ENCODE results near the gene MED13L. TPM values are rescaled to one million over a fixed set of nuclear protein-coding genes. Genes with fewer than 3 reads are reported as not detected.

MED13L gene
- total and polyA plus RNA-seq, 2 of the 8 experiments (the other 6 are each of a cell fraction or from before 2014, with no cell fraction given), result 15.9 to 51.7 TPM

GRCh38 chr12:115944837-115945490 is 332.5 kb downstream of the MED13L start:
- no peak for FAIRE-seq
- no peaks in the 10 kb centered on the region for H3K27me3 ChIP-seq (replicated peaks in 1 of 4; ENCODE audit: control insufficient read depth in 3 of 4, extremely low read depth in 1 of 4, insufficient read depth in 3 of 4, low read length in 3 of 4)
- H3K14ac ChIP-seq (ENCODE audit: insufficient read length), result no peak overlapping the region
- no peaks in the 10 kb centered on the region for H3K36me3 ChIP-seq (ENCODE audit: control insufficient read depth in 2 of 4, insufficient read depth in 4 of 4, low read length in 3 of 4)
- H3K4me2 ChIP-seq (ENCODE audit: insufficient read depth in 1 of 2, low read depth in 2 of 2, low read length in 2 of 2), result no peak overlapping the region
- no peak overlapping the region for H3K9ac ChIP-seq (replicated peaks in 1 of 4; ENCODE audit: extremely low read depth in 1 of 4, low read depth in 3 of 4, low read length in 3 of 4)
- no peak overlapping the region for H2AK5ac ChIP-seq (ENCODE audit: low read depth, low read length)
- H2AFZ ChIP-seq (ENCODE audit: low read length), result no peak overlapping the region
- WGBS, 2 experiments (ENCODE audit: extremely low coverage in 1 of 2, insufficient coverage in 1 of 2, insufficient read length in 1 of 2, insufficient replicate concordance in 2 of 2, low coverage in 1 of 2, low lambda C conversion rate in 2 of 2, missing lambda C conversion rate in 1 of 2), result 92% methylated on average over 24 of the region's 24 CpGs; no CpG with 5 or more reads in 1 of the 2 experiments
- no peak overlapping the region for H3K56ac ChIP-seq (replicated peaks; ENCODE audit: insufficient read length, low read depth, low read length)
- H3K23ac ChIP-seq (ENCODE audit: insufficient read length), result no peak overlapping the region
- DNase-seq (ENCODE audit: low read depth in 1 of 2, low spot score in 2 of 2), result no peak
- H2BK12ac ChIP-seq (ENCODE audit: low read depth, low read length), result no peak overlapping the region
- H3K4me3 ChIP-seq (ENCODE audit: extremely low read depth in 1 of 4, insufficient read depth in 2 of 4, low read depth in 3 of 4, low read length in 4 of 4), result no peak overlapping the region
- no peak overlapping the region for H4K5ac ChIP-seq (ENCODE audit: insufficient read length, low read depth, low read length)
- H2BK120ac ChIP-seq (replicated peaks; ENCODE audit: low read depth, low read length), result no peak overlapping the region
- no peak overlapping the region for H4K91ac ChIP-seq (replicated peaks; ENCODE audit: insufficient read length, low read length)
- H2BK5ac ChIP-seq (ENCODE audit: low read depth, low read length), result no peak overlapping the region
- H4K20me1 ChIP-seq (replicated peaks in 1 of 2; ENCODE audit: control insufficient read depth in 1 of 2, insufficient read depth in 2 of 2, low read length in 2 of 2), result no peaks in the 10 kb centered on the region
- H3K4me1 ChIP-seq (replicated peaks in 1 of 4; ENCODE audit: control insufficient read depth in 3 of 4, insufficient read depth in 4 of 4, low read length in 3 of 4), result peaks cover 0 to 6% (median 2%) of the 10 kb centered on the region in 4 experiments; a peak in 4 of 7 replicates
- POLR2A ChIA-PET (ENCODE audit: partially characterized antibody), result interaction anchor here (1.2 kb wide), 1 partner anchor 72 kb away, joined by 4 read pairs; no protein-coding TSS in a partner anchor
- no peak overlapping the region for H3K27ac ChIP-seq (ENCODE audit: low read depth, low read length)
- no peaks in the 10 kb centered on the region for H3K9me3 ChIP-seq (ENCODE audit: insufficient read depth in 2 of 2, low read depth in 1 of 2, low read length in 1 of 2)
- no peak overlapping the region for H3K4ac ChIP-seq (replicated peaks; ENCODE audit: insufficient read length, low read depth, low read length)
- no peak overlapping the region for H2BK20ac ChIP-seq (ENCODE audit: low read length)
- no peak overlapping the region; the same call in 1 of the 2 replicates for H4K8ac ChIP-seq (ENCODE audit: extremely low read depth, insufficient read depth, low read length)
- no peaks in the 10 kb centered on the region; the same call in 1 of the 2 replicates for H3K23me2 ChIP-seq (ENCODE audit: low read depth, low read length)
- no peak overlapping the region for H3K18ac ChIP-seq (ENCODE audit: extremely low read depth, low read length)
- no peaks in the 10 kb centered on the region for H3K79me2 ChIP-seq (ENCODE audit: control insufficient read depth in 1 of 2, insufficient read depth in 2 of 2, low read length in 2 of 2)
- no peak overlapping the region for H2BK15ac ChIP-seq (ENCODE audit: low read length)
- CTCF ChIA-PET (ENCODE audit: partially characterized antibody), result interaction anchor here (0.7 to 1.3 kb wide), 4 partner anchors 27 to 743 kb away, joined by 3 to 5 read pairs (median 4); no protein-coding TSS in a partner anchor
- no peaks in the 10 kb centered on the region for H3K79me1 ChIP-seq (ENCODE audit: low read depth, low read length)
- no peak for TF ChIP-seq SIX5 (IDR thresholded peaks at IDR 0.05; ENCODE audit: low read depth, low read length)
- TF ChIP-seq, protein P1, sequence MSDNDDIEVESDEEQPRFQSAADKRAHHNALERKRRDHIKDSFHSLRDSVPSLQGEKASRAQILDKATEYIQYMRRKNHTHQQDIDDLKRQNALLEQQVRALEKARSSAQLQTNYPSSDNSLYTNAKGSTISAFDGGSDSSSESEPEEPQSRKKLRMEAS (IDR thresholded peaks at IDR 0.05), result no peak
- no peak for TF ChIP-seq KDM4A (IDR thresholded peaks at IDR 0.05; ENCODE audit: low read depth, low read length, severe bottlenecking)
- no peak for TF ChIP-seq BACH1 (IDR thresholded peaks at IDR 0.05; ENCODE audit: low read length)
- TF ChIP-seq EGR1 (IDR thresholded peaks at IDR 0.05; ENCODE audit: borderline replicate concordance, low read depth, low read length), result no peak
- no peak for TF ChIP-seq RBBP5 (IDR thresholded peaks at IDR 0.05; ENCODE audit: borderline replicate concordance, low read depth, low read length)
